MV-4-11 (cell line): ENCODE data around the gene RBP7.

ENCODE experiments used
- DNase-seq: peaks from one replicate; lab custom pipeline; 2025; lab: John Stamatoyannopoulos, UW

Gene RBP7

DNA sequence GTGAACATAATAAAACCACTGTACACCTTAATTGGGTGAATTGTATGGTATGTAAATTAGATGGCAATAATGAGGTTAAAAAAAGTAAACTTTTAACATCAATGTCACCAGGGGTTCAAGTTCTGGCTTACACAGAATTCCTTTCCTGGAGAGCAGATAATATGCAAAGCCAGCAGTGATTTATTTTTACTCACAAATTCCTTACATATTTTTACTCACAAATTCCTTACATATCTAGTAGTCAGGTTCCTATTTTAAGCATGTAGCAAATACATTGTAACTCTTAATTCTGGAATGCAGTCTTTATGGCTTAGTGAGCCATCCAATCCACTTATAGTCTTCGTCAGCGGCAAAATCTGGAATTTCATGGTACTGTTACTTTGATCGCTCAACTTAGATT lies 34.4 kb downstream of the RBP7 start:
- DNase-seq: no peak

DNA sequence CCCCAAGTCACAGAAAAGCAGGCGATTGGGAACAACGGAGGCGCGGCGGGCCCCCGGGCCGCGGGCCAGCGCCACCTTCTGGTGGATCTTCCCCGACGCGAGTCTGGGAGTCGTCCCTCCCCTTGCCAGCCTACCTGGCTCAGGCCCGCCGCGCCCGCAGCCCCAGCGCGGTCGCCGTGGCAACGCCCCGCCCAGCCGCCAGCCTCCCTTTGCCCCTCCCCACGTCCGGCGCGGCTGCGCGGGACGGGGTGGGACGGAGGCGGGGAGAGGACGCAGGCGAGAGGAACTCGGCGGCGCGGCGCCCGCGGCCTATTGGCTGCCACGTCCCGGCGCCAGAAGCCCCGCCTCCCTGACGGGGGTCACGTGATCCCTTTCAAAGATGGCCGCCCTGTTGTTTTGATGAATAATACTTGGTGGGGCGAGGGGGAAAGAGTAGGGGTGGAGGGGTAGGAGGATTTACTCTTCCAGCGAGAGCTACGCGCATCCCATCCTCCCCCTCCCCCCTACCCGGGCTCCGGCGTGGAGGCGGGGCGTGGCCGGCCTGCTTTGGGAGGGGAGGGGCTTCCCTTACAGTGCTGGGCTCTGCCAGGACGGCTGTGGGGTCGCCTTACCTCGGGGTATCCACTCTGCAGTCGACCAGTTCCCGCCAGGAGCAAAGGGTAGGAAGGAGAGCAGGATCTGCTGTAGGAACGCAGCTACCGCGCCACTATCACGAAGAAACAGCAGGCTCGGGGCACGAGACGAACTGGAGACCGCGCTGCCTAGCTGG lies 35.7 kb downstream of the RBP7 start, which contains the start of gene UBE4B:
Gene UBE4B (plus strand): TSS at position 369 of the 769 bp plus-strand sequence. CDS start 713 bp downstream, outside the sequence.
- peak; percentile 95 for DNase-seq

DNA sequence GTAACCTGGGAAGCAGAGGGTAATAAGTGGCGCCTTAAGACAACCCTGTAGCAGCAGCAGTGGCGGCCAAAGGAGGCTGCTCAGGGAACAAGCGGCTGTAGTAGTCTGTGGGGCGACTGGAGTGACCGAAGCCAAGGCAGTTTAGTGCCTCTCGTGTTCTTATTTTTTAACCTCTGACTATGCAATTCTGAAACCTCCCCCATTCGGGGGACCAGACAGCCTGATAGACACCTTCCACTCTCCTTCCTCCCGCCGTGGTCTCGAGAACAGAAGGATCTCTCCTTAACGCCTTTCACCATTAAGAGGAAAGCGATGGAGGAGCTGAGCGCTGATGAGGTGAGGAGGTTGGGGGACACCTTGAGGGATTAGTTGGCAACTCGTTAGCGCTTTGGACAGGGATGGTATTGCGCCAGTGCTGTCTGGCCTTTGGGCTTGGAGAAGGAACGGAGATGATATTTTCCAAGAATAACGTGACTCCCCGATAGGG lies 36.4 kb downstream of the RBP7 start:
- DNase-seq: no peak

DNA sequence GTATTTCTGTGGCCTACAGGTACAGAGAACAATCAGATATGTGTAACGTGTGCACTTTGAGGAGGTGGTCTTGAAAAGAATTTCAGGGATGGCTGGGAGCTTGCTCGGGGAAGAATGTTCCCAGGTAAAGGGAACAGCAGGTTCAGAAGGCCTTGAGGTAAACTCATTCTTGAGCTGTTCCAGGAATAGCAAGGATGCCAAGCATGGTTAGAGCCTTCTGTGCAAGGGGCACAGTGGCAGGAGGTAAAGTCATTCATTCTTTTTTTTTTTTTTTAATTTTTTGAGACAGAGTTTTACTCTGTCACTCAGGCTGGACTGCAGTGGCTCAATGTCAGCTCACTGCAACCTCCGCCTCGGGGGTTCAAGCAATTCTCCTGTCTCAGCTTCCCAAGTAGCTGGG lies 45.7 kb downstream of the RBP7 start:
- DNase-seq: no peak

DNA sequence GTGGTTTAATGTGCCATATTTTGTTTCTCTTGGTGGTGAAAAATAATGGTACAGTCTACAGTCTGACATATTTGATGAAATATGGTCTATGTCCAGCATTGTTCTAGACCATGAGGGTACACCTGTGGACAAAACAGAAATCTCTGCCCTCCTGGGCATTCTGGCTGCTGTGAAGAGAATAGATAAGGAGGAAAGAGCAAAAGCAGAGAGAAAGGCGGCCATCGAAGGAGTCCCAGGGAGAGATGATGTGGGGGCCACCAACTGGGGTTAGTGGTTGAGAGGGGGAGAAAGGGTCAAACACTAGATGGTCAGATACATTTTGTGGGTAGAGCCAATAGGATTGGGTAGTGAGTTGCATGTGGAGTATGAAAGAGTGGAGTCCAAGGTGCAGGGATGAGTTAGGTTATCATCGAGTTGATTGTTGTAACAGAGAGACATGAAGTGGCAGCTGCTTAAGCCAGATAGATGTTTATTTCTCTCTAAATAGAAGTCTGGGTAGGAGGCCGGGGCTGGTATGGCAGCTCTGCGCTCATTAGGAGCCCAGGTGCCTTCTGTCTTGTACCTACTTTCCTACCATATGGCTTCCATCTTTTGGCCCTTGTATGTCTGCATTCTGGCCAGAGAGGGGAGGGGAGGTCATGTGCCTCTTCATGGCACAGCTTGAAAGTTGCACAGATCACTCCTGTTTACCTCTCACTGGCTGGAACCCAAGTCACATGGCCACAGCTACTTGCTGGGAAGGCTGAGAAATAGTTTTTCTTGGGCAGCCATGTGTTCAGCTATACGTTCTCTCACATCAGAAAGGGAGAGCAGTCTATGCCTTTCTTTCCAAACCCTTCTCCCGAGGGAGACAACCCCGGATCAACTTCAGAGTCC lies 48.7 kb downstream of the RBP7 start:
- no peak for DNase-seq

DNA sequence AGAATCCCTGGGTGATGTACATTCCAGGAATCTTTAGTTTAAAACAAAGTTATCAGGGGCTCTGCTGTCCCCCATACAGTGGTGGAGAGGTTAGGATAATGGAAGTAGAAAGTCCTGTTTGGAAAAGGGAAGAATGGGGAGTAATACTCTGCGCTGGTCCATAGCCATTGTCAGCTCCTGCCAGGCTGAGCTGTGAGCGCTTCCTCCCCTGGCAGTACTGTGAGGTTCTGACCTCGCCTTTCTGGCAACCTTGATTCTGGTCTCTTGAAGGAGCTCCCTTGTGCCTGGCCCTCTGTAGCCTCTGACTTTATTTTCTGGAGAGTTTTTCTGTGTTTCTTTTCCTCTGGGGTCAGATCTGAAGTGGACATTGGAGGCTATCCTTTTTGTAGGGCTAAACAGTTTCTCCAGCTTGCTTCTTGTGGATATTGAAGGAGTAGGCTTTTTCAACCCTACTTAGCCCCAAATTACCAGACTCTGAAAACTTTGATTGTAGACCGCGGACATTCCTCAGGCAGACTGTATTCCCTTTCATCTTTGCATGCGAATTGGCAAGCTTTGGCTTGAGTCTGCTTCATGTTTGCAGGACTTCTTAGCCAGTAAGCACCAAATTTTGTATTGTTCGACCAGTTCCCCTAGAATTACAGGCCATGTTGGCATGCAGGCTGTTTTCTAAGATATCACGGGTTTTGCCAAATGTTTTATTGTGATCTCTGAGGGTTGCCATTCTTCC lies 49.5 kb downstream of the RBP7 start:
- no peak for DNase-seq

DNA sequence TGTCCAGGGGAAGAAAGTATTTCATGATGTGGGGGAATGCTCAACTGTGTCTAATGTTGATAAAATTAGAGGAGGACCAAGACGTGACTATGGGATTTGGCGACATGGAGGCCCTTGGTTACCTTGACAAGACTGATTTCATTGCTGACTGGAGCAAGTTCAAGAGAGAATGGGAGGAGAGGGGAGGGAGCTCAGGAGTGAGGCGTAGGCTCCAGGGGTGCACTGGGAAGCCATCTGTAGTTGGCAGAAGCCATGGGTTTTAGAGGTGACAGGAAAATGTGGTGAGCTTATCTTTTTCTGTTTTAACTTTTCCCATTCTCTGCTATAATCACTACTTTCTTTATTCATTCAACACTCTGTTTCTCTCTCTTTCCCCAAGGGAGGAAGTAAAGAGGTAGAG lies 51.6 kb downstream of the RBP7 start:
- no peak for DNase-seq

DNA sequence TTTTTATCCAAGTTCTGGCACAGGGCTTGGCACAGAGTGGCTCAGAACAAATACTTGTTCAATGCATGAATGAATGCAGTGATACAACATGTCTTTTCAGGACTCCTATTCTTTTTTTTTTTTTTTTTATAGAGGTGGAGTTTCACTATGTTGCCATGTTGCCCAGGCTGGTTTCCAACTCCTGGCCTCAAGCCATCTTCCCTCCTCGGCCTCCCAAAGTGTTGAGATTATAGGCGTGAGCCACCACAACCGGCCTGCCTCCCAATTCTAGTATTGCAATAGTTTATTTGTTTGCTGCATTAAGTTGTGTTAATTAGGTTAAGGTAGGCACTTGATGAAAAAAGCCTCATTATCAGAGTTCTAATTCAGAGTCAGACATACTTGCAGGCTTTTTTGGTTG lies 53.6 kb downstream of the RBP7 start:
- no peak for DNase-seq

DNA sequence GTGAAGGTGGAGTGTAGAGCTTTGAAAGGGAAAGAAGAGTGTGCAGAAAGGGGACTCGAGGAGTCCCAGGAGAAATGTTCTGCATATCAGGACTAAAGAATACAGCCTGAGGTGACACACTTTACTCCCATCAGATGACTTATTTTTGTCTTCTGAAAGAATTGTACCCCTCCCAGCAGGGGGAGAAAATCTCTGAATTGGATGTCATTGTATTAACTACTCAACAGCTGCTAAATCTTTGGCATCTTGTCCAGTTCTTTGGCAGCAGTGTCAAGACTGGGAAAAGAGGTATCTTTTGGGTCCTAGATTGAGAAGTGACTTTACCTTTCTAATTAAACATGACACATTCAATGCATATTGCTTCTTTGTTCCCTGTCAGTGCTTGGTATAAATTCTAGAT lies 54.6 kb downstream of the RBP7 start:
- no peak for DNase-seq

DNA sequence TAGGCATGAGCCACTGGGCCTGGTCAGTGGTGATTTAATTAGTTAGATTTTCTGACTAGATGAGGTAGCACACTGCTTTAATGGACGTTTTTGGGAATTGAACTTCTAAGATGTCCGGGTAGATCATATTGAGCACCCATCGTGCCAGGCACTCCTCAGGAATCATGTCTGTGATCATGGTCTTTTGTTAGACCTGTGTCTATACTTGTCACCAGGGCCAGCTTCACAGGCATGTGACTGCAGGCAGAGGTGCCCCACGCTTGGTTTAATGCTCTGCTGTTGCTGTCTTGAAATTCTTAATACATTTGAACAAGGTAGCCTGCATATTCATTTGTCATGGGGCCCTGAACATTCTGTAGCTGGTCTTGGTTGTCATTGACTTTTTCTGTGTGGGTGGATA lies 55.3 kb downstream of the RBP7 start:
- no peak for DNase-seq

DNA sequence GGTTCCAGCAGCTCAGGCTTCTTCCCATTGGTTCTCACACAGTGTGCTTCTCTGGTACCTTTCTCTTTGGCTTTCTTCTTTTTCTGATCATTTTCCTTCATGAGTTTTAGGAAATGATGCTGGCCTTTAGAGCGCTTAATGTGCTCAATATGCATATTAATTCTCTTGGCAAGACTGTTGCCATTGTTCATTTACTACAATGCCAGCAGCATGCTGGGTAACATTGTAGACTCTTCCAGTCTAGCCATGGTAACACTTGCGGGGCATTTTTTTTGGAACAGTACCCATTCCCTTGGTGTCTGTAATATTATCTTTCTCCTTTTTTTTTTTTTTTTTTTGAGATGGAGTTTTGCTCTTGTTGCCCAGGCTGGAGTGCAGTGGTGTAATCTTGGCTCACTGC lies 57.4 kb downstream of the RBP7 start:
- DNase-seq: no peak

DNA sequence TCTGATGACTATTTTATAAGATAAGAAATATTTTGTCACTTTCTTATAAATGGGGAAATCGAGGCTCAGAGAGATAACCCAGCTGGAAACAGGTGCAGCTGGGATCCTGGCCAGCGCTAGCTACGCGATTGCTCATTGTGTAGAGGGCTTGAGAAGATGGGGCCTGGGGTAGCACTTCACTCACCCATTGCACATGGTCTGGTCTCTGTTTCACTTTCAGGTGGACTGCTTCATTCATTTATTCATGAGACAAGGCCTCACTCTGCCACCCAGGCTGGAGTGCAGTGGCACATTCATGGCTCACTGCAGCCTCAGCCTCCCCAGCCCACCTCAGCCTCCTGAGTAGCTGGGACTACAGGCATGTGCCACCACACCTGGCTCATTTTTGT lies 59.6 kb downstream of the RBP7 start:
- DNase-seq: no peak

DNA sequence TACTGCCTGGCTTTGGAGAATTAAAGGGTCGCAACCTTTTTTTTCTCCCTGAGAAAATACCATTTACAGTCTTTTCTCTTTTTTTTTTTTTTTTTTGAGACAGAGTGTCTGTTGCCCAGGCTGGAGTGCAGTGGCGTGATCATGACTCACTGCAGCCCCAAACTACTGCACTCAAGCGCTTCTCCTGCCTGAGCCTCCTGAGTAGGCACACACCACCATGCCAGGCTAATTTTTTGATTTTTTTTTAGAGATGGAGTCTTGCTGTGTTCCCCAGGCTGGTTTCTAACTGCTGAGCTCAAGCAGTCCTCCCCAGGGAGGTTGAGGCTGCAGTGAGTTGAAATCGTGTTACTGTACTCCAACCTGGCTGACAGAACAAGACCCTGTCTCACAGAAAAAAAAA lies 60.3 kb downstream of the RBP7 start:
- peak; percentile 39 for DNase-seq

DNA sequence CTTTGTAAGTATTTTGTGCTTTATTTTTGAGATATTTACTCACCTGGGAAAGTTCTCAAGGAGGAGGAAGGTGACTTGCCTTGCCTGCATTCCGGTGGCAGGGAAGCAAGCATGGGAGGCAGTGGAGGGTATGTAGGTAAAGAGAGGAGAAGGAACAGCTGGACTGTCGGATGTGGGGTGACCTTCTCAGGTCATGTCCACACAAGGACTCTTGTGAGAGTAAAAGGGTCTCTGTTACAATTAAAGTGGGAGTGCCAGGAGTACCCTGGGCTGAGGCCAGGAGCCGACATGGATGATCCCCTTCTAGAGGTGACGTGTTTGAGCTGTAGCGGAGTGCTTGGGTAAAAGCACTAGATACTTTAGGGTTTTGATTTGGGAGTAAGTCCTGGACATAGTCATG lies 60.8 kb downstream of the RBP7 start:
- no peak for DNase-seq

DNA sequence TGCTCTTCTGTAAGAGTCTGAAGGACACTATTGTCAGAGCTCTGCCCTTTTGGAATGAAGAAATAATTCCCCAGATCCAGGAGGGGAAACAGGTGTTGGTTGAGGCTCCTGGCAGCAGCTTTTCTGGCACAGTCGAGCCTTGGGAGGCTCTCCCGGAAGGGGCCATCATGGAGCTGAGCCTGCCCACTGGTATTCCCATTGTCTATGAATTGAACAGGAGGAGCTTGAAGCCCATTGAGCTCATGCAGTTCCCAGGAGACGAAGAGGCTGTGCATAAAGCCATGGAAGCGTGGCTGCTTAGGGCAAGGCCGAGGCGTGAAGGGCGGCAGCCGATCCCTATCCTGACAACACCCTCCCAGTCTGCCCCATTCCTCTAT lies 62.3 kb downstream of the RBP7 start:
- DNase-seq: no peak

DNA sequence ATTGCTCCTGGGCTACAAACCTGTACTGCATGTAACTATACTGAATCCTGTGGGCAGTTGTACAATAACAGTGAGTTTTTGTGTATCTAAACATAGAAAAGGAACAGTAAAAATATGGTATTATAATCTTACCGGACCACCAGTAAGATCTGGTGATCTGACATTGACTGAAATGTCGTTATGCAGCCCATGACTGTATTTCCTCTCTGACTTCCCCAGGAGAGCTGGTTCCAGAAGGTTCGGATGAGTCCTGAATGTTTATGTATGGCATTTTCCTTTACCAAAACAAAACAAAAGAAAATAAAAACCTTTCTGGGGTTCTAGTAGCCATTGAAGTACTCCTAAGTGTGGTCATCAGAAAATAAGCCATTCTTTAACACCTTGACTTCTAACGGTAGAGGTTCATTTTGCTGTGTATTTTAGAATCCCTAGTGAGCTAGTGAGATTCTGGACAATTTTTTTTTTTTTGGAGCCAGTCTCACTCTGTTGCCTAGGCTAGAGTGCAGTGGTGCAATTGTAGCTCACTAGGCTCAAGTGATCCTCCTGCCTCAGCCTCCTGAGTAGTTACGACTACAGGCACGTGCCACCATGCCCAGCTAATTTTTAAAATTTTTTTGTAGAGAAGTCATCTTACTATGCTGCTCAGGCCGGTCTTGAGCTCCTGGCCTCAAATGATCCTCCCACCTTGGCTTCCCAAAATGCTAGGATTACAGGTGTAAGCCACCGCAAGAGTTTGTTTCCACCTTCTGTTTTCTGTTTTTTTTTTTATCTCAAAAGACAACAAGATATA lies 63.5 kb downstream of the RBP7 start:
- no peak for DNase-seq

DNA sequence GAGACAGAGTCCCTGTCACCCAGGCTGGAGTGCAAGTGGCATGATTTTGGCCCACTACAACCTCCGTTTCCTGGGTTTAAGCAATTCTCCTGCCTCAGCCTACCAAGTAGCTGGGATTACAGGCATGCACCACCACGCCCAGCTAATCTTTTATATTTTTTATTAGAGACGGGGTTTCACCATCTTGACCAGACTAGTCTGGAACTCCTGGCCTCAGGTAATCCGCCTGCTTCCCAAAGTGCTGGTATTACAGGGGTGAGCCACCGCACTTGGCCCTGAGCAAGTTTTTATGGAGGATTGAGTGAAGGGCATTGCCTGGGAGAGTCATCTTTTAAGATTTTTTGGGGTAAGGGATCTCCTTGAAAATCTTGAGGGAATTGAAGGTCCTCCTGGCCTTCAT lies 64.2 kb downstream of the RBP7 start:
- DNase-seq: no peak

DNA sequence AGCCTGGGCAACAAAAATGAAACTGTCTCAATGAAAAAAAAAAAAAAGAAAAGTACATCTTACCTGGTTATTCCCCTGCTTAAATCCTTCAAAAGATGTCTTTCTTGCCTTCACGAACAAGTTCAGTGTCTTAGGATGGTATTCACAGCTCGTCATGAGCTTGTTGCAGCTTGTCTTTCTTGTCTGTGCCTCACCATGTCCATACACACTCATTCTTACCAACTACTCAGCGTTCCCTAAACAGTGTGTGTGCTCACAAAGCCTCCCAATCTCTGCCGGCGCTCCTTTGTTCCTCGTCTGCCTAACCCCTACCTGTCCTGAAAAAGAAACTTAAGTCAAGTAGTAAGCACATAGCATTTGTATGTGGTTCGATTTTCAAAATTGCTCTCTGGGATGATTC lies 66.8 kb downstream of the RBP7 start:
- DNase-seq: no peak

DNA sequence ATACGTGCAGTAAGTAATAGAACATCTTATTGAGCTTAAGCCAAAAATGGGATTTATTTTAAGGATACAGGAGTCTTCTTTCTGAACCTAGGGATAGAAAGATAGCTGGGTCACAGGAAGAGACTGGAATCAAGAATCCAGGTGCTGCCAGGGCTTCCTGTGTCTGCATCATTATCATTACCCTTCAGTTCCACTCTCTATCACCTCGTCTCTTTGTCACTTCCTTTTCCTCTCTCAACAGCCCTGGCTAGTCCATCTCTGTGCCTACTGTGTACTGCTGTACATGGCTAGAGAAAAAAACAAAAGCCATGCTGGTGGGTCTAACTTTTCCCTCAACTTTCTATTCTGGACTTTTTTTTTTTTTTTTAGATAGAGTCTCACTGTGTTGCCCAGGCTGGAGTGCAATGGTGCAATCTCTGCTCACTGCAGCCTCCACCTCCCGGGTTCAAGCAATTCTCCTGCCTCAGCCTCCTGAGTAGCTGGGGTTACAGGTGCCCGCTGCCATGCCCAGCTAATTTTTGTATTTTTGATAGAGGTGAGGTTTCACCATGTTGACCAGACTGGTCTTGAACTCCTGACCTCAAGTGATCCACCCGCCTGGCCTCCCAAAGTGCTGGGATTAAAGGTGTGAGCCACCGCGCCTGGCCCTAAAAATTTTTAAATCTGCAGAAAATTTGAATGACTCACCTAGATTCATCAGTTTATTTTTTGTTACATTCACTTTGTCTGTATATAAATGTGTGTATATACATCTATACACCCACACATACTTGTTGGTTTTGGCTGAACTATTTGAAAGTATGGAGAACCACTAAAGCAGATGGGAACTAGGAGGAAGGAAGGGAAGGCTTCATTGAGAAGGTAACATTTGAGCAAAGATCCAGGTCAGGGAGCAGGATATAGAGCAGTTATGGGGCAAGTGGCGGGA lies 67.7 kb downstream of the RBP7 start:
- DNase-seq: no peak

DNA sequence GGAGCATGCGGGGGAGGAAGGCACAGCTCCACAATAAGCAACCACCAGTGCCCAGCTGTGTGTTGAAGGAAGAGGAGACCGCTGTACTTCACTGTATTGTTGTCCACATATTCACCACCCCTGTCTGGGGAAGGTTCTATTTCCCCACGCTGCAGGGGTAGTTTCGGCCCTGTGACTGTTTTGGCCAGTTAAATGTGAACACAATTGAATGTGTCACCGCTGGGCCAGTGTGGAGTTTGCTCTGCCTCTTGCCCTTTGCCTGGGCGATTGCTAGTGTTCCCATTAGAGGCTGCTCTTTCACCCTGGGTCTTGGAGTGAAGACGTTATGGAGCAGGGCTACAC lies 68.3 kb downstream of the RBP7 start:
- DNase-seq: peak; percentile 84
